COLO668 (cell line): ENCODE results near the gene RPS10.

Experiments
- DNase-seq: peaks from one replicate; lab custom pipeline; 2025; ENCODE audit not compliant: unreplicated experiment; lab: John Stamatoyannopoulos, UW

The RPS10 gene

GRCh38 chr6:34425498-34426410 lies at the start of gene RPS10:
TSS of gene RPS10 (minus strand) at chr6:34426069. CDS start at chr6:34425221, 848 bp downstream.
- peak; percentile 89 for DNase-seq

- no peak for DNase-seq
These were observed 49.4 kb upstream of the RPS10 start for GRCh38 chr6:34475238-34475682.

- no peak for DNase-seq
These were observed 48.9 kb upstream of the RPS10 start for GRCh38 chr6:34474754-34475153.

GRCh38 chr6:34473967-34474366 lies 48.1 kb upstream of the RPS10 start:
- DNase-seq: no peak

- DNase-seq: no peak
These were observed 46.6 kb upstream of the RPS10 start for GRCh38 chr6:34472425-34472824.

GRCh38 chr6:34469499-34469898 lies 43.6 kb upstream of the RPS10 start:
- DNase-seq: no peak

GRCh38 chr6:34468378-34468892 lies 42.6 kb upstream of the RPS10 start:
- no peak for DNase-seq

GRCh38 chr6:34466242-34467185 lies 40.6 kb upstream of the RPS10 start:
- no peak for DNase-seq

- peak; percentile 36 for DNase-seq
These were observed 39.8 kb upstream of the RPS10 start, which contains the start of gene PACSIN1 for GRCh38 chr6:34465531-34466241. TSS of gene PACSIN1 (plus strand) at chr6:34466076. CDS start at chr6:34526306, 60,230 bp downstream.

- no peak for DNase-seq
These were observed 38.0 kb upstream of the RPS10 start for GRCh38 chr6:34463849-34464248.

- DNase-seq: no peak
These were observed 37.4 kb upstream of the RPS10 start for GRCh38 chr6:34463299-34463698.

GRCh38 chr6:34462551-34462971 lies 36.7 kb upstream of the RPS10 start:
- DNase-seq: peak; percentile 12

GRCh38 chr6:34462010-34462409 lies 36.1 kb upstream of the RPS10 start:
- no peak for DNase-seq

GRCh38 chr6:34460796-34461507 lies 35.1 kb upstream of the RPS10 start:
- DNase-seq: no peak

- peak; percentile 5 for DNase-seq
These were observed 34.2 kb upstream of the RPS10 start for GRCh38 chr6:34459899-34460593.

- no peak for DNase-seq
These were observed 32.2 kb upstream of the RPS10 start for GRCh38 chr6:34457742-34458735.

GRCh38 chr6:34457382-34457741 lies 31.5 kb upstream of the RPS10 start:
- DNase-seq: no peak

- DNase-seq: no peak
These were observed 30.0 kb upstream of the RPS10 start for GRCh38 chr6:34455831-34456230.
